Gastroesophageal sphincter (tissue), 3 donors: Measurements from ENCODE around the gene SLC39A3.

Source experiments
- POLR2AphosphoS5 ChIP-seq: sonication (generic); formaldehyde crosslinking; IDR thresholded peaks from one replicate; pipeline ENCODE4 v1.6.1; 2017; ENCODE audit warnings: antibody characterized with exemption
- TF ChIP-seq, protein P1 (sequence below), 4 experiments: fragments of 200-600 bp in 2 of 4; fragments of 450-650 bp in 2 of 4; sonication (generic) in 1 of 4; IDR thresholded peaks; one replicate each; pipeline ENCODE4 v1.5.1; 2017 to 2019; ENCODE audit warnings: antibody characterized with exemption in 4 of 4, mild to moderate bottlenecking in 2 of 4, moderate library complexity in 2 of 4

- TF ChIP-seq, protein P1, sequence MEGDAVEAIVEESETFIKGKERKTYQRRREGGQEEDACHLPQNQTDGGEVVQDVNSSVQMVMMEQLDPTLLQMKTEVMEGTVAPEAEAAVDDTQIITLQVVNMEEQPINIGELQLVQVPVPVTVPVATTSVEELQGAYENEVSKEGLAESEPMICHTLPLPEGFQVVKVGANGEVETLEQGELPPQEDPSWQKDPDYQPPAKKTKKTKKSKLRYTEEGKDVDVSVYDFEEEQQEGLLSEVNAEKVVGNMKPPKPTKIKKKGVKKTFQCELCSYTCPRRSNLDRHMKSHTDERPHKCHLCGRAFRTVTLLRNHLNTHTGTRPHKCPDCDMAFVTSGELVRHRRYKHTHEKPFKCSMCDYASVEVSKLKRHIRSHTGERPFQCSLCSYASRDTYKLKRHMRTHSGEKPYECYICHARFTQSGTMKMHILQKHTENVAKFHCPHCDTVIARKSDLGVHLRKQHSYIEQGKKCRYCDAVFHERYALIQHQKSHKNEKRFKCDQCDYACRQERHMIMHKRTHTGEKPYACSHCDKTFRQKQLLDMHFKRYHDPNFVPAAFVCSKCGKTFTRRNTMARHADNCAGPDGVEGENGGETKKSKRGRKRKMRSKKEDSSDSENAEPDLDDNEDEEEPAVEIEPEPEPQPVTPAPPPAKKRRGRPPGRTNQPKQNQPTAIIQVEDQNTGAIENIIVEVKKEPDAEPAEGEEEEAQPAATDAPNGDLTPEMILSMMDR (IDR thresholded peaks at IDR 0.05): no peak
- no peak for TF ChIP-seq POLR2AphosphoS5
Observed at GRCh38 chr19:2733930-2734588, 5.8 kb downstream of the SLC39A3 start.
